Caco-2 (cell line): Measurements from ENCODE around the gene TMC7. TPM values are rescaled to one million over a fixed set of nuclear protein-coding genes. Genes with fewer than 3 reads are reported as not detected.
"Not testable (repeated sequence)": the region's sequence is repeated elsewhere in the genome, so short reads cannot be mapped to it uniquely, and the experiment has no call there.

ENCODE experiments used
- BruUV-seq: library from RNA; stranded (reverse); fragments of 400-500 nt; replicated peaks from 2 replicates; lab custom pipeline; 2021; lab: Mats Ljungman, UMichigan
- CTCF ChIA-PET: fragments of 300-600 bp; sonication (Branson Sonifier 250); formaldehyde crosslinking; loops from one replicate; lab custom pipeline; 2022; ENCODE audit warnings: antibody characterized with exemption; lab: Charles Lee
- POLR2A ChIA-PET: fragments of 300-600 bp; sonication (Branson Sonifier 250); formaldehyde crosslinking; loops from one replicate; lab custom pipeline; 2022; ENCODE audit warnings: antibody characterized with exemption; lab: Charles Lee
- DNase-seq, 2 experiments: peaks; one replicate each; pipeline versions ENCODE4 v3.0.0 to v3.0.0-alpha.2; 2020 to 2022
- H3K27me3 ChIP-seq: replicated peaks from 2 replicates; pipeline ENCODE4 v1.6.0; 2011; ENCODE audit warnings: low read length; ENCODE audit not compliant: control insufficient read depth, insufficient read depth
- H3K36me3 ChIP-seq: 2 replicates; pipeline ENCODE4 v1.5.1; 2011; ENCODE audit warnings: low read length; ENCODE audit not compliant: control insufficient read depth, insufficient read depth
- H3K4me1 ChIP-seq: fragments of 250-450 bp; sonication (Bioruptor Pico); 2 replicates; pipeline ENCODE4 v1.5.1; 2020; ENCODE audit warnings: mild to moderate bottlenecking
- H3K4me3 ChIP-seq: 2 replicates; pipeline ENCODE4 v1.5.1; 2011; ENCODE audit warnings: low read depth, mild to moderate bottlenecking, control low read depth, low read length
- H3K9me3 ChIP-seq: fragments of 250-450 bp; sonication (Bioruptor Pico); 2 replicates; pipeline ENCODE4 v1.5.1; 2020; ENCODE audit warnings: mild to moderate bottlenecking, moderate library complexity
- H3K27ac Mint-ChIP-seq: one replicate; pipeline ENCODE4 v1.8.0; 2022; ENCODE audit warnings: mixed read lengths; ENCODE audit not compliant: unreplicated experiment
- H3K27me3 Mint-ChIP-seq: one replicate; pipeline ENCODE4 v1.8.0; 2022; ENCODE audit warnings: mixed read lengths; ENCODE audit not compliant: insufficient read depth, unreplicated experiment
- H3K36me3 Mint-ChIP-seq: one replicate; pipeline ENCODE4 v1.8.0; 2022; ENCODE audit warnings: mild to moderate bottlenecking, mixed read lengths; ENCODE audit not compliant: insufficient read depth, unreplicated experiment
- H3K4me1 Mint-ChIP-seq: one replicate; pipeline ENCODE4 v1.8.0; 2022; ENCODE audit warnings: low read depth, mixed read lengths; ENCODE audit not compliant: unreplicated experiment
- H3K4me3 Mint-ChIP-seq: one replicate; pipeline ENCODE4 v1.8.0; 2022; ENCODE audit warnings: mild to moderate bottlenecking, moderate library complexity, mixed read lengths; ENCODE audit not compliant: unreplicated experiment
- H3K9me3 Mint-ChIP-seq: one replicate; pipeline ENCODE4 v1.8.0; 2022; ENCODE audit warnings: mixed read lengths; ENCODE audit not compliant: unreplicated experiment
- CTCF ChIP-seq, 2 experiments: fragments of 200-600 bp in 1 of 2; IDR thresholded peaks; 1 replicate in 1 of 2; 2 replicates in 1 of 2; pipeline versions ENCODE4 v1.5.1 to v1.8.0; 2011 to 2022; ENCODE audit warnings: antibody characterized with exemption in 1 of 2, control low read depth in 1 of 2, inconsistent platforms in 1 of 2, low read depth in 1 of 2, low read length in 1 of 2, mild to moderate bottlenecking in 1 of 2, moderate library complexity in 1 of 2; ENCODE audit not compliant: insufficient read depth in 1 of 2, severe bottlenecking in 1 of 2, unreplicated experiment in 1 of 2
- intact Hi-C: fragments of 100-400 bp; cut with micrococcal nuclease; formaldehyde crosslinking; loops from one replicate; pipeline ENCODE4 v1.10.0; 2022; ENCODE audit not compliant: unreplicated experiment
- total RNA-seq: library from RNA; stranded (reverse); gene quantifications from 2 replicates; pipeline ENCODE4 v1.2.3, GENCODE V29; 2022

The TMC7 gene
- total RNA-seq, 1 experiment from 2014 or later = 4.0 TPM

DNA sequence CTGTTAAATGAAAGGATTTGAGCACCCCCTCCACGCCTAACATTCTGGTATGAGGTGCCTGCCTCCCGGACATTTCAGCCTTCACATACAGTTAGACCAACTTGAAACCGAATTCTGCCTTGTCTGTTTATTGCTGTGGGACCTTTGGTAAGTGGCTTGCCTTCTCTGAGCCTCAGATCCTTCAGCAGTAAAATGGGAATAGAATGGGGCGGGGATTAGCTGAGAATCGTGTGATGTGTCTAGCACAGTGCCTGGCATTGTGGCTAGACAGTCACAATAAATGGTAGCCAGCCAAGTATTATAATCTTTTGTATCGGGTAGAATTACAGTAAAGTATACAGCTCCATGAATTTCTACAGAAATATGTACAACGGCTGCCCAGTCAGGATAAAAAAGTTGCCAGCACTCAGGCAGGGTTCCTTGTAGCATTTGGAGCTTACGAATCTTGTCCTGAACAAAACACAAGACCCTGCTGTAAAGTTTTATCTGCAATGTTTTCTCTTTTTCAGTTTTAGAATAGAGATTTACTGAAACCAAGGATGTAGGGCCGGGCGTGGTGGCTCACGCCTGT, 786 bp downstream of the TMC7 start:
- no peaks in the 10 kb centered on the region for H3K4me1 ChIP-seq
- H3K9me3 ChIP-seq = no peaks in the 10 kb centered on the region
- Mint-ChIP-seq H3K27ac (peak overlapping the region; percentile 35), H3K4me1 (peaks cover under 1% of the 10 kb centered on the region), H3K4me3 (peak overlapping the region; percentile 72), H3K9me3 (no peaks in the 10 kb centered on the region), H3K27me3 (no peaks in the 10 kb centered on the region), H3K36me3 (no peaks in the 10 kb centered on the region)
- DNase-seq = no peak
- intact Hi-C loops = loop anchor here (2.0 kb wide), 1 partner anchor 14 kb away; no protein-coding TSS in a partner anchor
- TF ChIP-seq CTCF (IDR thresholded peaks at IDR 0.05; ENCODE audit: insufficient read depth in 1 of 2, low read depth in 1 of 2, low read length in 1 of 2, severe bottlenecking in 1 of 2, unreplicated experiment in 1 of 2) = no peak
- ChIA-PET POLR2A (interaction anchor here (0.6 kb wide), 1 partner anchor 181 kb away, joined by 3 read pairs; no protein-coding TSS in a partner anchor), CTCF (interaction anchor here (1.0 to 2.0 kb wide), 5 partner anchors 13 to 102 kb away, joined by 3 to 12 read pairs (median 8); no protein-coding TSS in a partner anchor)
- BruUV-seq = TSS peak; percentile 62
- H3K4me3 ChIP-seq = peak overlapping the region; percentile 56
- no peaks in the 10 kb centered on the region for H3K27me3 ChIP-seq
- no peaks in the 10 kb centered on the region for H3K36me3 ChIP-seq

GRCh38 chr16:18985256-18985655, 1.5 kb downstream of the TMC7 start:
- not testable (repeated sequence) for H3K27me3 ChIP-seq, H3K36me3 ChIP-seq, BruUV-seq, H3K27me3 Mint-ChIP-seq, H3K4me3 Mint-ChIP-seq, H3K4me1 ChIP-seq, H3K4me3 ChIP-seq, H3K27ac Mint-ChIP-seq, DNase-seq, H3K36me3 Mint-ChIP-seq, H3K9me3 Mint-ChIP-seq, H3K9me3 ChIP-seq, H3K4me1 Mint-ChIP-seq
- ChIA-PET POLR2A (interaction anchor here (0.6 kb wide), 1 partner anchor 182 kb away, joined by 3 read pairs; no protein-coding TSS in a partner anchor), CTCF (interaction anchor here (1.0 kb wide), 1 partner anchor 101 kb away, joined by 3 read pairs; no protein-coding TSS in a partner anchor)
- intact Hi-C loops = loop anchor here (2.0 kb wide), 1 partner anchor 14 kb away; no protein-coding TSS in a partner anchor

- H3K4me3 ChIP-seq, H3K4me1 ChIP-seq, H3K27me3 Mint-ChIP-seq, DNase-seq, H3K36me3 ChIP-seq, intact Hi-C loops, POLR2A ChIA-PET, H3K4me3 Mint-ChIP-seq, H3K36me3 Mint-ChIP-seq, H3K27me3 ChIP-seq, H3K27ac Mint-ChIP-seq, H3K9me3 Mint-ChIP-seq, BruUV-seq, CTCF ChIA-PET: not testable (repeated sequence)
- peaks cover 12% of the 10 kb centered on the region for H3K4me1 Mint-ChIP-seq
- 0 out of 2 replicates have a peak, but pooled peaks cover 11% of the 10 kb centered on the region for H3K9me3 ChIP-seq
These were observed 8.0 kb downstream of the TMC7 start for GRCh38 chr16:18991731-18992130.

DNA sequence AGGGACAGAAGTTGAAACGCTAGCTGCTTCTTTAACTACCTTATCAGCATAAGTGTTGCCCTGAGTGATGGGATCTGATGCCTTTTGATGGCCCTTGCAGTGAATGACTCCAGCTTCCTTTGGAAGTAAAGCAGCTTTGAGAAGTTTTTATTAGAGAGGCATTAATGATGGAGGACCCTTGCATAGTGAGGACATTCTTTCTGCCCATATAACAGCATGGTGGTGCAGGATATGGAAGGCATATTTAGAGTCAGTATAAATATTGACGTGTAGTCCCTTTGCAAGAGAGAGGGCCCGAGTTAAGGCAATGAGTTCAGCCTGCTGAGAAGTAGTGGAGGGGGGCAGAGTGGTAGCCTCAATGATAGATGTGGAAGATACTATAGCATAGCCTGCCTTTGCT, 9.8 kb downstream of the TMC7 start:
- H3K27me3 ChIP-seq, H3K36me3 Mint-ChIP-seq, POLR2A ChIA-PET, CTCF ChIA-PET, H3K27me3 Mint-ChIP-seq, intact Hi-C loops, H3K36me3 ChIP-seq, H3K4me3 ChIP-seq, H3K9me3 Mint-ChIP-seq, DNase-seq, H3K4me3 Mint-ChIP-seq, H3K27ac Mint-ChIP-seq, BruUV-seq: not testable (repeated sequence)
- peaks cover 12% of the 10 kb centered on the region for H3K4me1 Mint-ChIP-seq
- Histone ChIP-seq H3K9me3 (0 out of 2 replicates have a peak, but pooled peaks cover 11% of the 10 kb centered on the region), H3K4me1 (peaks cover 14% of the 10 kb centered on the region)

DNA sequence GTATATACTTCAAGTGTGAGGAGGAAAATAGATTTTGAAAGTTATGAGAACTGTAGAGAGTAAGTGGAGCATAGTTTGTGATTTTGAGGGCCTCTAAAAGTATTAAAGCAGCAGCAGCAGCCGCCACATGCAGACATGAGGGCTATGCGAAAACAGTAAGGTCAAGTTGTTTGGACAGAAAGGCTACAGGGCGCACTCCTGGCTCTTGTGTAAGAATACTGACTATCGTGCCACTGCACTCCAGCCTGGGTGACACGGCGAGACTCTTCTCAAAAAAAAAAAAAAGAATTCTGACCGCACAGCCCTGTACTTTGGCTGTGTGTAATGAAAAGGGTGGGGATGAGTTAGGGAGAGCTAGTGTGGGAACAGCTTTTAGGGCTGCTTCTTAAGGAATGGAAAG, 10.4 kb downstream of the TMC7 start:
- H3K27me3 ChIP-seq, CTCF ChIA-PET, POLR2A ChIA-PET, H3K36me3 ChIP-seq, H3K27me3 Mint-ChIP-seq, DNase-seq, H3K4me3 Mint-ChIP-seq, BruUV-seq, H3K4me3 ChIP-seq, H3K36me3 Mint-ChIP-seq, H3K27ac Mint-ChIP-seq, H3K9me3 Mint-ChIP-seq, intact Hi-C loops: not testable (repeated sequence)
- H3K9me3 ChIP-seq = 0 out of 2 replicates have a peak, but pooled peaks cover 11% of the 10 kb centered on the region
- peaks cover 17% of the 10 kb centered on the region for H3K4me1 ChIP-seq
- peaks cover 12% of the 10 kb centered on the region for H3K4me1 Mint-ChIP-seq

DNA sequence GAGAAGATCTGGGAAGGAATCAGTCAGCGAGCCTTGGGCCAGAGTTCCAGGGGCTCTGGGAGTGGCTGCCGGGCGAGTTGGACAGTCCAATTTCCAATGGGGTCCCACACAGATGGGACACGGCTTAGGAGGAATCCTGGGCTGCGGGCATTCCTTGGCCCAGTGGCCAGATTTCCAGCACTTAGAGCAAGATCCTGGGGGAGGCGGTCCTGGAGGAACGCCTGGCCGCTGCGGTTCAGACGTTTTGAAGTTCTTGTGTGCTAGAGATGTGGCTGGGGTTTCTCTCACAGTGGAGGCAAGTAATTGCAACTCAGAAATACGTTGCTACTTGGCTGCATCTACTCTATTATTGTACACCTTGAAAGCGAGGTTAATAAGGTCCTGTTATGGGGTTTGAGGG, 11.7 kb downstream of the TMC7 start:
- H3K4me3 ChIP-seq, H3K9me3 Mint-ChIP-seq, H3K36me3 ChIP-seq, POLR2A ChIA-PET, BruUV-seq, H3K27me3 Mint-ChIP-seq, DNase-seq, H3K4me1 Mint-ChIP-seq, H3K4me3 Mint-ChIP-seq, CTCF ChIA-PET, H3K27me3 ChIP-seq: not testable (repeated sequence)
- Histone ChIP-seq H3K9me3 (0 out of 2 replicates have a peak, but pooled peaks cover 11% of the 10 kb centered on the region), H3K4me1 (peaks cover 14% of the 10 kb centered on the region)
- intact Hi-C loops = loop anchor here (5.0 kb wide), 1 partner anchor 72 kb away; the partner anchor contains the start of gene COQ7
- Mint-ChIP-seq H3K36me3 (peaks cover 14% of the 10 kb centered on the region), H3K27ac (peak overlapping the region; percentile 1)
